ENCODE data around the gene CCDC197.
A peak's percentile ranks its signal among the peaks of the same experiment; 100 is the strongest.

CCDC197 gene

GRCh38 chr14:93997082-93997481 is at the start of gene CCDC197:
CCDC197 (plus strand) TSS chr14:93997301; CDS start chr14:93998132, 831 bp downstream.
- DNase-seq (ENCODE audit: low read depth in 2 of 2): no peak

DNA sequence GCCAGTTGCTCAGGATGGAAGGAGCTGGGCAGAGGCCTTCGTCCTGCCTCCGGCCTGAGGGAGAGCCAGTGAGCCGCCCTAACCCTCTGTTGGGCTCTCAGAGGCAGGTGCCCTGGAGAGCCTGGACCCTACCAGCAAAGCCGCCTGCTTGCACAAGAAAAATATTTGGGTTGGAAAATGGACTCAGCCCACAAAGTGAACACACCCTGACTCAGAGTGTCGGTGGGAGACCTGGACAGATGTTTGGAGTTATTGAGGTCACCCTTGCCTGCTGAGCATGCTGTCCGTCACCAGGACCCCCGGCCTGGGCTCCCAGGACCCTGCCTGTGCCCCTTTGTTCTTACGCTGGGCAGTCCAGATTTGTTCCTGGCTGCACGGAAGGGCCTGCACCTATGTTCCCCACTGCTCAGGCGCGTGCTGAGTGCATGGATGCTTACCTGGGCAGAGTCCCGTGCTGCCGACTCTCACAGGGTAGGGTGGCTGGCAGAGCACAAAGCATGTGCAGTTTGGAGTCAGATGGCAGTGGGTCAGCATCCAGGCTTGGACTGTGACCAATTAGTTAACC is 47.5 kb upstream of the CCDC197 start:
- DNase-seq (ENCODE audit: low read depth in 2 of 2): no peak

DNA sequence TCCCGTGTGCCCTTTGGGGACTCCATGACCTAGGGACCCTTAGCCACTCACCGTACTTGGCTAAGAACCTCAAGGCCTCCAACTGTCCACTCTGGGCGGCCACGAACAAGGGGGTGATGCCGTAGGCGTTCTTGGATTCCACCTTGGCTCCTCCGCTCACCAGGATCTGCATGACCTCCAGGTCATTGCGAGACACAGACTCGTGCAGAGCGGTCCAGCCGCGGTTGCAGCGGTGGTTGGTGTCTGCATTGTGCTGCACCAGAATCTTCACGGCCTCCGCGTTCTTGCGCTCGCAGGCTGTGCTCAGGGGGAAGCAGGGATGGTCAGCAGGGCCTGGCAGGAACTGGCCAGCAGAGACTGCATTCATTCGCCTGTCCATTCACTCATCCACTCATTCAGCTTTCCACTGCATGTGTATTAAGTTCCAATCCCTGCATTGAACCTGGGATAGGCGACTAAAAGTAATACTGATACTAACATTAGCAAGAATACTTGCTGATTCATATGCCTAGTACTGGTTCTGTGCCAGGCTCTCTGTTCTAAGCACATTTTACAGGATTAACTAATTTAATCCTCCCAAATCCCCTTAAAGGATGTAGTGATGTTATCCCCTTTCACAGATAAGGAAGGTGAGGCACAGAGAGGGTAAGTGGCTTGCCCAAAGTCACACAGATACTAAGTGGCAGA is 46.0 kb upstream of the CCDC197 start:
- DNase-seq (ENCODE audit: low read depth in 2 of 2): no peak

DNA sequence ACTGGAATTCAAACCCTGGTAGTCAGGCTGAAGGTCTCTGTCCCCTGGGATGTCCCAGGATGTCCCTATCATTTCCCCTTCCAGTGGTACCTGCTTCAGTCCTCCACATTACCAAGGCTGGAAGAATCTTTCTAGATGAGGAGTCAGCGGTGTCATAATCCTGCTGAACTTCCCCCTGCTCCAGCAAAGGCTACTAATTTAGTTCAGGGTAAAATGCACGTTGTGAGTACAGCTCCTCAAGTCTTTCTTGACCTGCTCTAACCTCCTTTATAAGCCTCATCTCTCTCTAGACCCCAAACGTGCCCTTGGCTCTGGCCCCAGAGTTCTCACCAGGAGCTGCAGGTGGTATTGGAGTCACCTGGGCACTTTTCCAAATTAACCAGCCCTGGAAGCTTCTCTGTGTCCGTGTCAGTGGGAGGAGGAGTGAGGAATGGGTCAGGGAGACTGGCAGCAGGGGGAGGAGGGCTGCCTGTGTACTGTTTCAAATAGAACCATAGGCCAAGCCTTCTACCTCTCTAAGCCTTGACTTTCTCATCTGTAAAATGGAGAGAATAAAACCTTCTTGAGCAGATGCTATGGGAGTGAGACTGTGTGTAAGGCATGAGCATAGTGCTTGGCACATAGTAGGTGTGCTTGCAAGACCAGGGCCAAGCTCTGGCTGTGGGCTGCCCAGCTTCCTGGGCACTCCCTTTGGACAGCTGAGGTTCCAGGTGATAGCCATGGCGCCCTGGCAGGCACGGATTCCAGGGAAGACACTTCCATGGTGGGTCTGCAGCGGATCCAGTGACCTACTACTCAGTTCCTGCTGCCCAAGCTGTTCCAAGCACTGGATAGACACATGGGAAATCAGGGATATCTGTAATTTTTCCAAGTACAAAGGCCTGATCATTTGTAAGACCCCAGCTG is 45.2 kb upstream of the CCDC197 start:
- no peak for DNase-seq (ENCODE audit: low read depth in 2 of 2)

DNA sequence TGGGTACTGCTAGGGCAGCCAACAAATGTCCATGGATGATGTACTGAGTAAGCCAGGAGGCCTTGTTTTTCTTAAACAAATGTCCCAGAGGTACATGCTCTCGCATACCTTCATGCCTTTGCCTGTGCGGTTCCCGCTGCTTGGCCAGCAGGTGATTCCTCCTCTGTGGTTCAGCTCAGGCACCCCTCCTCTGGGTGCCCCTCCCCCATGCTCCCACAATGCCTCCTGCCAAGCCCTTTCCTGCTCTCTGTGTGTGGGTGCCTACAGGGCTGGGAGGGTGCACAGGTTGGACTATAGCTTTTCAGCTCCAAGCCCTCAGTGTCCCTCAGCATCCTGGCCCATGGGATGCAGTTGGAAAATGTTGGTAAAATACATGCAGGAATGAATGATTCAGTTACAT is 44.3 kb upstream of the CCDC197 start:
- no peak for DNase-seq (ENCODE audit: low read depth in 2 of 2)

GRCh38 chr14:93953263-93953662 is 43.8 kb upstream of the CCDC197 start:
- no peak for DNase-seq (ENCODE audit: low read depth in 2 of 2)

- no peak for DNase-seq (ENCODE audit: low read depth in 2 of 2)
Observed at GRCh38 chr14:93953739-93954515, 43.2 kb upstream of the CCDC197 start.

DNA sequence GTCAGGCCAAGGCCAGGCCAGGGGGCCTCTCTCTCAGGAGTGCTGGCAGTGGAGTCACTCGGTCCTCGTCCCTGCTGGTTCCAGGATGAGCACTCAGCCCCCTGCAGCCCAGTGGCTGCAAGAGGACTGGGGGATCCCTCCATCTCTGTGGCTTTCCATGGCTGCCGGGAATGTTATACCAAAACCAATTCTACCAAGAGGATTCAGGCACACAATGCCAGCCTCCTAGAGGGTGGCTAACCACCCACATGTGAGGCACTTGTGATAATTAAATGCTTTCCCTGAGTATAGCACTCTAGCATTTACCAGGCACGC is 42.6 kb upstream of the CCDC197 start:
- no peak for DNase-seq (ENCODE audit: low read depth in 2 of 2)

GRCh38 chr14:93954900-93955849 is 41.9 kb upstream of the CCDC197 start:
- no peak for DNase-seq (ENCODE audit: low read depth in 2 of 2)

DNA sequence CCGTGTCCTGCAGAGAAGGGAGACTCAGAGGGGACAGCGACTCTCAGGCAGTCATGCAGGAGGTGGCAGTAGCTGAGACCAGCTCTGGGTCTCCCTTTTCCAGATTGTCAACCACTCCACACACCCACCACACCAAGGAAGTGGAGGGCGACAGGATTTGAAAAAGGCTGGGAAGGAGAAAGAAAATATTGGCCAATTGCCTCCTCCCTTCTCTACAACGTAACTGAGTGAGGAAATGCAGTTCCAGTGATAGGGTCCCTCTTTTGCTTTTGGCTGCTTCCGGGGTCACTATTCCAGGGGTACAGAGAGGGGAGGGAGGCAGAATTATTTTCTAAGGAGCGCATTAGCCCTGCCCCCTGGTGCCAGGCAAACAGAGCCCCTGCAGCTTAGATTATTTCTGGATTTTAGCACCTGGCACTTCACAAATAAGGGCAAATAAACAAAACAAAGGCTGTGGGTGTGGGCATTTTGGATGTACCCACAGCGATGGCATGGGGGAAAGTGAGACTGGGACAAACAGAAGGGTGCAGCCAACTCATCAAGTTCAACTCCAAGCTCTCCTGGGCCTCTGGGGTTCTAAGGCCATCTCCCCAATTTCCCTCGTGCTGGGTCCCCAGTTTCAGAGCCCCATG is 41.1 kb upstream of the CCDC197 start:
- no peak for DNase-seq (ENCODE audit: low read depth in 2 of 2)

- DNase-seq (ENCODE audit: low read depth in 2 of 2): no peak
Observed at GRCh38 chr14:93956514-93957332, 40.4 kb upstream of the CCDC197 start.

DNA sequence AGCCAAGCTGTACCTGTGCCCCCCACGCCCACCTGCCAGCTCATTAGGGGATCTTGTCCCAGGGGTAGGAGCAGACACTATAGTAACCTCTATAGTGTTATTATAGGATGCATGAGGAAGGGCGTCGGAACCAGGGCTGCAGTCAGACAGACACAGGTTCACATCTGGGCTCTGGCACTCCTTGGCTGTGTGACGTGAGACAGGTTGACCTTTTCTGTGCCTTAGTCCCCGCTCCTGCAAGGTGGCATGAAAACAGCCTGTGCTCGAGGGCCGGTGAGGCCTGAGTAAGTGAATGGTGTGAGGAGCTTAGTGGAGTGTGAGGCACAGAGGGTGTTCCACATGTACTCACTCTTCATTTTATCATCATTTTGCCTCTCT is 39.8 kb upstream of the CCDC197 start:
- no peak for DNase-seq (ENCODE audit: low read depth in 2 of 2)

DNA sequence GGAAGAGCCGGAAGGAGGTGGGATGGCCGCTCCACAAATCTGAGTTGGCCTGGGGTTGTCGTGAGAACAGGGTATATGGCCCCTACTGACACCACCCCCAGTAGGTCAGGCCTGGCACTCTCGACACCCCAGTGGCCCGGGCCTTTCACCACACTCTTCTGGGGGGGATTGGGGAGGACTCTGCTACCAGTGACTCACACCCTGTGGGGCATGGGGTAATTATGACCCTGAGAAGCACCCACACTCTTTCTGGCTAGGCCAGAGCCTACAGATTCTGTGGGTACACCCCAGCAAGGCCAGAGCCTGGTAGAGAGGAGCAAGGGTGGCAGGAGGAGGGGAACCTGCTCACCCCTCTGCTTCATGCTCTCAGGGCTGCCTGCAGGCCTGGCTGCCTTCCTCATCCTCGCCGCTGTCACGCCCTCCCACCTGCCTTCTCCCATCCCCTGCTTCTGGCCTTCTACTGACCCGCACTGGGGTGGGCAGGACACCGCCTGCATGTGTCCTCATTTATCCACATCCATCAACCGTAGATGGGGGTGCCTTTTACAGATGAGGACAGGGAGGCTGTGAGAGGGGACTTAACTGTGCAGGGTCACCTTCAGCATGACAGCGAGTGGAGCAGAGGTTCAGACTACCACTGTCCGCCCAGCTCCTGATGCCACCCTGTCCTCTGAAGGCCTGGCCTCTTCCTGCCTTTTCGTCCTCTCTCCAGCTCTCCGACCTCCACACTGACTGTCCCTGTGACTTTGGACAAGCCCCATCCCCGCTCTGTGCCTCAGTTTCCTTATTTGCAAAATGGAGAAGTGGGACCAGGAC is 39.1 kb upstream of the CCDC197 start:
- no peak for DNase-seq (ENCODE audit: low read depth in 2 of 2)

- no peak for DNase-seq (ENCODE audit: low read depth in 2 of 2)
Observed at GRCh38 chr14:93958567-93959238, 38.4 kb upstream of the CCDC197 start.

DNA sequence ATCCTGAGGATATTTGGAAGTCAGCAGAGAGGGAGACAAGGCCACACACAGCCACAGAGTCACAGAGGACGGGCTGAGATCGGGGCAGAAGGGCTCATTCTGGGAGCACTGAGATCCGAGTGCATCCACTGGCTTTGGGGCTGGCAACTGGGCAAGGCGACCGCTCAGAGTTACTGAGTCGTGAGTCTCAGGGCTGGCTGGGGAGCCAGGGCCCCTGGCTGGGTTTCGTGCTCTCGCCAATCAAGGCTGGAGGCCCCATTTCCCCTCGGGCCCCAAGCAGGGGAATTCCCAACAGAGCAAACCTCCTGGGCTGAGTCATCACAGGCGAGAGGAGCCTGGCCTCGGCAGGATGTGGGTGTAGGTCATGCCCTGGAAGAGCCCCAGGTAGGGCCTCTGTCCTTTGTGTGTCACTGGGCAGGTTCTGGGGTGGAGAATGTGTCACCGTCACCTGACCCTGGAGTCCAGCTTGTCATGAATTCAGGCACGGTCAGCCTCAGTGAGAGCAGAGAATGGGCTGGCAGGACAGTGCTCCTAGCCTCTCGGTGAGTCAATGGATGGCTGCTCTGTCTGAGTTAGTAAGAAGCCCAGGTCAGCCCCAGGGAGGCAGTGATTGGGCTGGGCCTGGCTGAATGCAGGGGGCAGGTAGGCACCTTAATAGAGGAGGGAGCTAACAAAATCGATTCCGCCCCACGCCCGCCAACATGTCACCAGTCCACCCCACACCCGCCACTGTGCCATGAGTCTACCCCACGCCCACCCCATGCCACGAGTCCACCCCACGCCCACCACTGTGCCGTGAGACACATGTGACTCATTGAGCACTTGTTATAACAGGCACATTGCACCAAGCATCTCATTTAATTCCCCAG is 37.6 kb upstream of the CCDC197 start:
- peak; percentile 75 to 81 for DNase-seq (ENCODE audit: low read depth in 2 of 2)

- no peak for DNase-seq (ENCODE audit: low read depth in 2 of 2)
Observed at GRCh38 chr14:93960108-93960475, 37.0 kb upstream of the CCDC197 start.

GRCh38 chr14:93960774-93961438 is 36.2 kb upstream of the CCDC197 start:
- DNase-seq (ENCODE audit: low read depth in 2 of 2): no peak
